Measurements from ENCODE around the gene AGO3. TPM values are rescaled to one million over a fixed set of nuclear protein-coding genes. Genes with fewer than 3 reads are reported as not detected.
A peak's percentile ranks its signal among the peaks of the same experiment; 100 is the strongest.

Gene AGO3
- total and polyA plus RNA-seq, 2 donors = 4.1 to 16.5 TPM

GRCh38 chr1:35902671-35903070 is 28.2 kb upstream of the AGO3 start:
- no peak for DNase-seq (ENCODE audit: low read depth in 6 of 9, low spot score in 9 of 9)
- Histone ChIP-seq H3K27me3 (ENCODE audit: control insufficient read depth in 2 of 2, insufficient read depth in 1 of 2, low read length in 1 of 2) (no peaks in the 10 kb centered on the region), H3K27ac (ENCODE audit: low read depth in 1 of 2, low read length in 1 of 2) (no peak overlapping the region), H3K9me3 (ENCODE audit: control insufficient read depth in 2 of 2, insufficient read depth in 1 of 2, low read length in 1 of 2) (no peaks in the 10 kb centered on the region), H3K4me3 (ENCODE audit: low read length in 2 of 2) (no peak overlapping the region), H3K36me3 (ENCODE audit: control insufficient read depth in 2 of 2, insufficient read depth in 2 of 2, low read length in 1 of 2) (peaks cover 26 to 41% of the 10 kb centered on the region in 2 donors), H3K4me1 (ENCODE audit: control insufficient read depth in 2 of 2, insufficient read depth in 2 of 2, low read length in 2 of 2) (no peaks in the 10 kb centered on the region)
- WGBS = 98% methylated on average over 2 of the region's 2 CpGs

GRCh38 chr1:35914717-35915116 is 16.2 kb upstream of the AGO3 start:
- Histone ChIP-seq H3K4me1 (ENCODE audit: control insufficient read depth in 2 of 2, insufficient read depth in 2 of 2, low read length in 2 of 2) (no peaks in the 10 kb centered on the region), H3K36me3 (ENCODE audit: control insufficient read depth in 2 of 2, insufficient read depth in 2 of 2, low read length in 1 of 2) (peaks cover 56 to 69% of the 10 kb centered on the region in 2 donors), H3K9me3 (ENCODE audit: control insufficient read depth in 2 of 2, insufficient read depth in 1 of 2, low read length in 1 of 2) (no peaks in the 10 kb centered on the region), H3K4me3 (ENCODE audit: low read length in 2 of 2) (no peak overlapping the region), H3K27me3 (ENCODE audit: control insufficient read depth in 2 of 2, insufficient read depth in 1 of 2, low read length in 1 of 2) (no peaks in the 10 kb centered on the region), H3K27ac (ENCODE audit: low read depth in 1 of 2, low read length in 1 of 2) (no peak overlapping the region)
- no peak for DNase-seq (ENCODE audit: low read depth in 6 of 9, low spot score in 9 of 9)
- 86% methylated on average over 1 of the region's 1 CpG for WGBS

GRCh38 chr1:35915693-35916092 is 15.2 kb upstream of the AGO3 start:
- H3K36me3 ChIP-seq (ENCODE audit: control insufficient read depth in 2 of 2, insufficient read depth in 2 of 2, low read length in 1 of 2) = peaks cover 64 to 69% of the 10 kb centered on the region in 2 donors
- no peak for DNase-seq (ENCODE audit: low read depth in 6 of 9, low spot score in 9 of 9)
- 95% methylated on average over 2 of the region's 2 CpGs for WGBS
- no peak overlapping the region for H3K27ac ChIP-seq (ENCODE audit: low read depth in 1 of 2, low read length in 1 of 2)
- H3K27me3 ChIP-seq (ENCODE audit: control insufficient read depth in 2 of 2, insufficient read depth in 1 of 2, low read length in 1 of 2) = no peaks in the 10 kb centered on the region
- H3K4me1 ChIP-seq (ENCODE audit: control insufficient read depth in 2 of 2, insufficient read depth in 2 of 2, low read length in 2 of 2) = no peaks in the 10 kb centered on the region
- H3K4me3 ChIP-seq (ENCODE audit: low read length in 2 of 2) = no peak overlapping the region
- no peaks in the 10 kb centered on the region for H3K9me3 ChIP-seq (ENCODE audit: control insufficient read depth in 2 of 2, insufficient read depth in 1 of 2, low read length in 1 of 2)

- Histone ChIP-seq H3K27ac (ENCODE audit: low read depth in 1 of 2, low read length in 1 of 2) (no peak overlapping the region), H3K9me3 (ENCODE audit: control insufficient read depth in 2 of 2, insufficient read depth in 1 of 2, low read length in 1 of 2) (no peaks in the 10 kb centered on the region), H3K36me3 (ENCODE audit: control insufficient read depth in 2 of 2, insufficient read depth in 2 of 2, low read length in 1 of 2) (peaks cover 16 to 17% of the 10 kb centered on the region in 2 donors), H3K4me1 (ENCODE audit: control insufficient read depth in 2 of 2, insufficient read depth in 2 of 2, low read length in 2 of 2) (no peaks in the 10 kb centered on the region), H3K27me3 (ENCODE audit: control insufficient read depth in 2 of 2, insufficient read depth in 1 of 2, low read length in 1 of 2) (no peaks in the 10 kb centered on the region), H3K4me3 (ENCODE audit: low read length in 2 of 2) (no peak overlapping the region)
- DNase-seq (ENCODE audit: low read depth in 6 of 9, low spot score in 9 of 9) = no peak
Observed at GRCh38 chr1:35923791-35924221, 7.1 kb upstream of the AGO3 start.

GRCh38 chr1:35924838-35925237 is 6.1 kb upstream of the AGO3 start:
- Histone ChIP-seq H3K4me3 (ENCODE audit: low read length in 2 of 2) (no peak overlapping the region), H3K27me3 (ENCODE audit: control insufficient read depth in 2 of 2, insufficient read depth in 1 of 2, low read length in 1 of 2) (no peaks in the 10 kb centered on the region), H3K27ac (ENCODE audit: low read depth in 1 of 2, low read length in 1 of 2) (peak overlapping the region in 1 of 2 donors; percentile 8), H3K9me3 (ENCODE audit: control insufficient read depth in 2 of 2, insufficient read depth in 1 of 2, low read length in 1 of 2) (no peaks in the 10 kb centered on the region), H3K36me3 (ENCODE audit: control insufficient read depth in 2 of 2, insufficient read depth in 2 of 2, low read length in 1 of 2) (peaks cover 6 to 7% of the 10 kb centered on the region in 2 donors), H3K4me1 (ENCODE audit: control insufficient read depth in 2 of 2, insufficient read depth in 2 of 2, low read length in 2 of 2) (no peaks in the 10 kb centered on the region)
- peak in 3 of 9 donors; percentile 19 to 50 (median 20) for DNase-seq (ENCODE audit: low read depth in 6 of 9, low spot score in 9 of 9)
- 33% methylated on average over 1 of the region's 1 CpG for WGBS

GRCh38 chr1:35925741-35926140 is 5.2 kb upstream of the AGO3 start:
- Histone ChIP-seq H3K4me1 (ENCODE audit: control insufficient read depth in 2 of 2, insufficient read depth in 2 of 2, low read length in 2 of 2) (peaks cover 3 to 5% of the 10 kb centered on the region in 2 donors), H3K36me3 (ENCODE audit: control insufficient read depth in 2 of 2, insufficient read depth in 2 of 2, low read length in 1 of 2) (no peaks in the 10 kb centered on the region), H3K27ac (ENCODE audit: low read depth in 1 of 2, low read length in 1 of 2) (no peak overlapping the region), H3K9me3 (ENCODE audit: control insufficient read depth in 2 of 2, insufficient read depth in 1 of 2, low read length in 1 of 2) (no peaks in the 10 kb centered on the region), H3K27me3 (ENCODE audit: control insufficient read depth in 2 of 2, insufficient read depth in 1 of 2, low read length in 1 of 2) (no peaks in the 10 kb centered on the region), H3K4me3 (ENCODE audit: low read length in 2 of 2) (no peak overlapping the region)
- no peak for DNase-seq (ENCODE audit: low read depth in 6 of 9, low spot score in 9 of 9)
- 94% methylated on average over 4 of the region's 4 CpGs for WGBS

GRCh38 chr1:35927472-35927871 is 3.4 kb upstream of the AGO3 start:
- Histone ChIP-seq H3K4me1 (ENCODE audit: control insufficient read depth in 2 of 2, insufficient read depth in 2 of 2, low read length in 2 of 2) (peaks cover 5 to 9% of the 10 kb centered on the region in 2 donors), H3K4me3 (ENCODE audit: low read length in 2 of 2) (no peak overlapping the region), H3K9me3 (ENCODE audit: control insufficient read depth in 2 of 2, insufficient read depth in 1 of 2, low read length in 1 of 2) (no peaks in the 10 kb centered on the region), H3K36me3 (ENCODE audit: control insufficient read depth in 2 of 2, insufficient read depth in 2 of 2, low read length in 1 of 2) (no peaks in the 10 kb centered on the region), H3K27me3 (ENCODE audit: control insufficient read depth in 2 of 2, insufficient read depth in 1 of 2, low read length in 1 of 2) (no peaks in the 10 kb centered on the region), H3K27ac (ENCODE audit: low read depth in 1 of 2, low read length in 1 of 2) (no peak overlapping the region)
- WGBS = 92% methylated on average over 3 of the region's 3 CpGs
- DNase-seq (ENCODE audit: low read depth in 6 of 9, low spot score in 9 of 9) = no peak

GRCh38 chr1:35929730-35930592 is 944 bp upstream of the AGO3 start:
- H3K27me3 ChIP-seq (ENCODE audit: control insufficient read depth in 2 of 2, insufficient read depth in 1 of 2, low read length in 1 of 2) = no peaks in the 10 kb centered on the region
- peaks cover 5 to 9% of the 10 kb centered on the region in 2 donors for H3K4me1 ChIP-seq (ENCODE audit: control insufficient read depth in 2 of 2, insufficient read depth in 2 of 2, low read length in 2 of 2)
- peak overlapping the region; percentile 73 to 74 for H3K4me3 ChIP-seq (ENCODE audit: low read length in 2 of 2)
- peak in 8 of 9 donors; percentile 6 to 61 (median 24) for DNase-seq (ENCODE audit: low read depth in 6 of 9, low spot score in 9 of 9)
- peak overlapping the region; percentile 87 to 90 for H3K27ac ChIP-seq (ENCODE audit: low read depth in 1 of 2, low read length in 1 of 2)
- H3K36me3 ChIP-seq (ENCODE audit: control insufficient read depth in 2 of 2, insufficient read depth in 2 of 2, low read length in 1 of 2) = no peaks in the 10 kb centered on the region
- no peaks in the 10 kb centered on the region for H3K9me3 ChIP-seq (ENCODE audit: control insufficient read depth in 2 of 2, insufficient read depth in 1 of 2, low read length in 1 of 2)
- WGBS = 2% methylated on average over 15 of the region's 15 CpGs

GRCh38 chr1:35931446-35932157 is 697 bp downstream of the AGO3 start:
- peak overlapping the region; percentile 86 to 94 for H3K27ac ChIP-seq (ENCODE audit: low read depth in 1 of 2, low read length in 1 of 2)
- peaks cover 5 to 9% of the 10 kb centered on the region in 2 donors for H3K4me1 ChIP-seq (ENCODE audit: control insufficient read depth in 2 of 2, insufficient read depth in 2 of 2, low read length in 2 of 2)
- H3K4me3 ChIP-seq (ENCODE audit: low read length in 2 of 2) = peak overlapping the region; percentile 73 to 74
- no peaks in the 10 kb centered on the region for H3K27me3 ChIP-seq (ENCODE audit: control insufficient read depth in 2 of 2, insufficient read depth in 1 of 2, low read length in 1 of 2)
- no peaks in the 10 kb centered on the region for H3K9me3 ChIP-seq (ENCODE audit: control insufficient read depth in 2 of 2, insufficient read depth in 1 of 2, low read length in 1 of 2)
- under 1% methylated on average over 28 of the region's 28 CpGs for WGBS
- no peaks in the 10 kb centered on the region for H3K36me3 ChIP-seq (ENCODE audit: control insufficient read depth in 2 of 2, insufficient read depth in 2 of 2, low read length in 1 of 2)
- DNase-seq (ENCODE audit: low read depth in 6 of 9, low spot score in 9 of 9) = peak in 3 of 9 donors; percentile 13 to 37 (median 27)
